ENCODE results near the gene DNAH5.
A peak's percentile ranks its signal among the peaks of the same experiment; 100 is the strongest.

DNA sequence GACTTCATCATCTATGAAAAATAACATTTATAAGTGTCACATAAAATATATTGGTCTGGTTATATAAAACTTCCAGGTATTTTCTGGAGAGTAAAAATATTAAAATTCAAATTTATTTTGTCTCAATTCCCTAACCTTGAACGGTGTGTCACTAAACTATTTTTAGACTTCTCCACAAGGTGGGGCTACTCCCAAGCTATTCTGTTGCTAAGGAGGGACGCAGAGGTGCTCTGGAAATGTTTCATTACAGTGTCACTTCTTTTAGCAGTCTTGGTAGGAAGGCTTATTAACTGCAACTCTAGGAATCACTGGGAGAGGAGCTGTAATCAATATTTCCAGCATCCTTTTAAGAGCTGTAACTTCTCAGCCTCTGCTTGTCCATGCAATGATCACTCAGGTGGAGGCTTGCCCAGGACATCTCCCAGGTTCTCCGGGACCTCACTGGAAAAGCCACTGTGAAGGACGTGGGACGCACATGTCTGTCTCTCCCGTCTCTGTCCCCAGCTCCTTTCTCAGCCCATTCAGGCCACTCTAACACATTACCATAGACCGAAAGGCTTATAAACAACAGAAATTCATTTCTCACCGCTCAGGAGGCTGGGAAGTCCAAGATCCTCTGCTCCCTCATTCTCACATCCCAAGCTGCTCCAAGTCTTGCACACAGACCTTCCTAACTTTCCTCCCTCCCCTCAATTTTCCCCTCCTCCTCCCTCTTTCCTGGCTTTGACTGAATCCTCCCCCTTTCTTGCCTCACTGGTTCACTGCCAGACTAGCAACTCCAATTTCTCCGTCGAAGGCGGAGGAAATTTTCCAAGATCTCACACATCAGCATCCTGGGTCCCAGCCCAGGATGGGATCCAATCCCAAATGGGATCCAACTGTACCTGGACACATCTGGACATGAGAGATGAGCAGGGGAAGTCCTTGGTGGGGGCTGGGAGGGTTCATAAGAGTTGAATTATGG is 32.7 kb upstream of the DNAH5 start:
- TF ChIP-seq CTCF (optimal IDR thresholded peaks at IDR 0.05 in 1 of 3, IDR thresholded peaks at IDR 0.05 in 1 of 3, conservative IDR thresholded peaks at IDR 0.05 in 1 of 3; ENCODE audit: extremely low read depth in 1 of 3, insufficient read depth in 2 of 3, low read length in 3 of 3) (peak; percentile 30 to 56 (median 55)), EZH2 (IDR thresholded peaks at IDR 0.05; ENCODE audit: low read length) (no peak)
